Measurements from ENCODE around the gene SELENON.
"Not testable (repeated sequence)": the region's sequence is repeated elsewhere in the genome, so short reads cannot be mapped to it uniquely, and the experiment has no call there.

The SELENON gene

GRCh38 chr1:25836695-25837094, 36.7 kb downstream of the SELENON start:
- H3K4me3 ChIP-seq (ENCODE audit: control insufficient read depth, low read depth, low read length), result no peak overlapping the region
- no peak for DNase-seq (ENCODE audit: low read depth)
- TF ChIP-seq CTCF (conservative IDR thresholded peaks at IDR 0.05; ENCODE audit: control insufficient read depth, insufficient read depth, low read depth, low read length), result no peak

- peak; percentile 36 for TF ChIP-seq CTCF (conservative IDR thresholded peaks at IDR 0.05; ENCODE audit: control insufficient read depth, insufficient read depth, low read depth, low read length)
- DNase-seq (ENCODE audit: low read depth), result no peak
- no peak overlapping the region for H3K4me3 ChIP-seq (ENCODE audit: control insufficient read depth, low read depth, low read length)
Measured at GRCh38 chr1:25837262-25837875, 37.4 kb downstream of the SELENON start.

GRCh38 chr1:25839808-25840207, 39.8 kb downstream of the SELENON start:
- H3K4me3 ChIP-seq (ENCODE audit: control insufficient read depth, low read depth, low read length); DNase-seq (ENCODE audit: low read depth): not testable (repeated sequence)

GRCh38 chr1:25843483-25843882, 43.5 kb downstream of the SELENON start:
- H3K4me3 ChIP-seq (ENCODE audit: control insufficient read depth, low read depth, low read length), result no peak overlapping the region
- TF ChIP-seq CTCF (conservative IDR thresholded peaks at IDR 0.05; ENCODE audit: control insufficient read depth, insufficient read depth, low read depth, low read length), result no peak
- DNase-seq (ENCODE audit: low read depth), result no peak

GRCh38 chr1:25844536-25845337, 44.7 kb downstream of the SELENON start:
- no peak for TF ChIP-seq CTCF (conservative IDR thresholded peaks at IDR 0.05; ENCODE audit: control insufficient read depth, insufficient read depth, low read depth, low read length)
- H3K4me3 ChIP-seq (ENCODE audit: control insufficient read depth, low read depth, low read length), result no peak overlapping the region
- no peak for DNase-seq (ENCODE audit: low read depth)

- no peak for TF ChIP-seq CTCF (conservative IDR thresholded peaks at IDR 0.05; ENCODE audit: control insufficient read depth, insufficient read depth, low read depth, low read length)
- H3K4me3 ChIP-seq (ENCODE audit: control insufficient read depth, low read depth, low read length), result no peak overlapping the region
- DNase-seq (ENCODE audit: low read depth), result no peak
Measured at GRCh38 chr1:25845664-25846063, 45.7 kb downstream of the SELENON start.

GRCh38 chr1:25847929-25848328, 47.9 kb downstream of the SELENON start:
- DNase-seq (ENCODE audit: low read depth), result no peak
- TF ChIP-seq CTCF (conservative IDR thresholded peaks at IDR 0.05; ENCODE audit: control insufficient read depth, insufficient read depth, low read depth, low read length), result no peak
- no peak overlapping the region for H3K4me3 ChIP-seq (ENCODE audit: control insufficient read depth, low read depth, low read length)
